Panc1 (cell line): ENCODE data around the gene TRIM62. TPM values are rescaled to one million over a fixed set of nuclear protein-coding genes. Genes with fewer than 3 reads are reported as not detected.

Source experiments
- ATAC-seq: fragments of 200-7000 bp; cut with Tn5 transposase; 2 replicates; pipeline ENCODE4 v1.9.1; 2020; ENCODE audit warnings: mild to moderate bottlenecking, moderate library complexity
- BruUV-seq: library from RNA; stranded (reverse); fragments of 400-500 nt; replicated peaks from 2 replicates; lab custom pipeline; 2021; lab: Mats Ljungman, UMichigan
- CTCF ChIA-PET: fragments of 300-600 bp; sonication (Branson Sonifier 250); formaldehyde crosslinking; loops from one replicate; lab custom pipeline; 2022; ENCODE audit warnings: antibody characterized with exemption; lab: Charles Lee
- POLR2A ChIA-PET: fragments of 300-600 bp; sonication (Branson Sonifier 250); formaldehyde crosslinking; loops from one replicate; lab custom pipeline; 2022; ENCODE audit warnings: antibody characterized with exemption; lab: Charles Lee
- DNase-seq: peaks from one replicate; pipeline ENCODE4 v3.0.0-alpha.2; 2010; ENCODE audit warnings: low read depth, low spot score
- H3K27ac ChIP-seq: 2 replicates; pipeline ENCODE4 v1.5.1; 2011; ENCODE audit warnings: mild to moderate bottlenecking, low read length, inconsistent platforms
- H3K27me3 ChIP-seq: fragments of 200-500 bp; sonication (Bioruptor generic); 2 replicates; pipeline ENCODE4 v1.6.0; 2014; ENCODE audit warnings: low read length, inconsistent platforms; ENCODE audit not compliant: control insufficient read depth, insufficient read depth
- H3K36me3 ChIP-seq: fragments of 200-500 bp; sonication (Bioruptor generic); 2 replicates; pipeline ENCODE4 v1.5.1; 2014; ENCODE audit warnings: inconsistent platforms, mild to moderate bottlenecking, low read length, moderate library complexity; ENCODE audit not compliant: control insufficient read depth, insufficient read depth
- H3K4me1 ChIP-seq: 2 replicates; pipeline ENCODE4 v1.5.1; 2011; ENCODE audit warnings: inconsistent platforms, mild to moderate bottlenecking, low read length, moderate library complexity; ENCODE audit not compliant: control insufficient read depth, insufficient read depth
- H3K4me3 ChIP-seq, 2 experiments: 2 replicates each; pipeline ENCODE4 v1.5.1; 2011 to 2012; ENCODE audit warnings: low read depth in 2 of 2, low read length in 2 of 2, mild to moderate bottlenecking in 2 of 2, inconsistent platforms in 1 of 2, moderate library complexity in 1 of 2
- H3K9me3 ChIP-seq: fragments of 200-500 bp; sonication (Bioruptor generic); 2 replicates; pipeline ENCODE4 v1.5.1; 2014; ENCODE audit warnings: low read depth, mild to moderate bottlenecking, inconsistent platforms, low read length, moderate library complexity; ENCODE audit not compliant: control insufficient read depth, insufficient read depth
- CTCF ChIP-seq: fragments of 450-650 bp; IDR thresholded peaks from 2 replicates; pipeline ENCODE4 v1.5.1; 2017; ENCODE audit warnings: mild to moderate bottlenecking
- POLR2AphosphoS5 ChIP-seq: IDR thresholded peaks from 2 replicates; pipeline ENCODE4 v1.6.1; 2012; ENCODE audit warnings: mild to moderate bottlenecking, low read depth, low read length, moderate library complexity
- REST ChIP-seq, 2 experiments: IDR thresholded peaks; 2 replicates each; pipeline ENCODE4 v1.6.1; 2011 to 2012; ENCODE audit warnings: low read depth in 2 of 2, control low read depth in 1 of 2, low read length in 1 of 2, mild to moderate bottlenecking in 1 of 2, moderate library complexity in 1 of 2; ENCODE audit not compliant: insufficient read depth in 1 of 2
- SIN3A ChIP-seq: IDR thresholded peaks from 2 replicates; pipeline ENCODE4 v1.6.1; 2012; ENCODE audit warnings: low read depth, mild to moderate bottlenecking, low read length, moderate library complexity, borderline replicate concordance; ENCODE audit not compliant: insufficient read depth
- TCF7L2 ChIP-seq: IDR thresholded peaks from 2 replicates; pipeline ENCODE4 v1.6.1; 2011; ENCODE audit warnings: mild to moderate bottlenecking, low read depth, low read length, inconsistent platforms
- in situ Hi-C: cut with HindIII; loops from 2 replicates; pipeline ENCODE4 v1.10.0; 2016; ENCODE audit warnings: low sequenced_read_pairs, low pct_unique_long_range_greater_than_20kb
- intact Hi-C: fragments of 100-400 bp; cut with micrococcal nuclease; formaldehyde crosslinking; loops from one replicate; pipeline ENCODE4 v1.10.0; 2022; ENCODE audit not compliant: unreplicated experiment
- total RNA-seq: library from RNA; stranded (reverse); gene quantifications from one replicate; pipeline ENCODE4 v1.2.1, GENCODE V29; 2021; ENCODE audit not compliant: unreplicated experiment

TRIM62 gene
- total RNA-seq, 1 experiment from 2014 or later = 7.4 TPM

GRCh38 chr1:33133478-33134105, 48.3 kb downstream of the TRIM62 start:
- in situ Hi-C loops = no loop called here
- H3K36me3 ChIP-seq = no peaks in the 10 kb centered on the region
- TF ChIP-seq REST (IDR thresholded peaks at IDR 0.05; ENCODE audit: insufficient read depth in 1 of 2, low read depth in 2 of 2, low read length in 1 of 2) (no peak), CTCF (no peak), TCF7L2 (no peak), SIN3A (no peak), POLR2AphosphoS5 (no peak)
- no peaks in the 10 kb centered on the region for H3K27me3 ChIP-seq
- ChIA-PET POLR2A (no interaction called here), CTCF (no interaction called here)
- H3K27ac ChIP-seq = no peak overlapping the region
- DNase-seq = no peak
- intact Hi-C loops = no loop called here
- no peak overlapping the region for H3K4me3 ChIP-seq
- H3K9me3 ChIP-seq = no peaks in the 10 kb centered on the region
- no TSS peak for BruUV-seq
- no peak for ATAC-seq
- peaks cover 2% of the 10 kb centered on the region; the same call in 1 of the 2 replicates for H3K4me1 ChIP-seq

GRCh38 chr1:33132549-33132948, 49.3 kb downstream of the TRIM62 start:
- no peaks in the 10 kb centered on the region for H3K9me3 ChIP-seq
- TF ChIP-seq TCF7L2 = no peak
- no peak for TF ChIP-seq POLR2AphosphoS5
- no peak for TF ChIP-seq SIN3A
- no peak for TF ChIP-seq CTCF
- no peak for TF ChIP-seq REST (IDR thresholded peaks at IDR 0.05; ENCODE audit: insufficient read depth in 1 of 2, low read depth in 2 of 2, low read length in 1 of 2)
- no peak overlapping the region for H3K4me3 ChIP-seq
- no peak for ATAC-seq
- in situ Hi-C loops (no loop called here), intact Hi-C loops (no loop called here)
- CTCF ChIA-PET = no interaction called here
- H3K36me3 ChIP-seq = no peaks in the 10 kb centered on the region
- no peak overlapping the region for H3K27ac ChIP-seq
- no peak for DNase-seq
- peaks cover 6% of the 10 kb centered on the region; the same call in 1 of the 2 replicates for H3K4me1 ChIP-seq
- POLR2A ChIA-PET = no interaction called here
- no peaks in the 10 kb centered on the region for H3K27me3 ChIP-seq
- BruUV-seq = no TSS peak
